ENCODE measurements around the gene ZG16. TPM values are rescaled to one million over a fixed set of nuclear protein-coding genes. Genes with fewer than 3 reads are reported as not detected.

The ZG16 gene
- polyA plus RNA-seq, 1 experiment, result not detected

- CTCF ChIA-PET, result interaction anchor here (1.7 kb wide), 1 partner anchor 12 kb away, joined by 6 read pairs; no protein-coding TSS in a partner anchor
- no peak for TF ChIP-seq CTCF (IDR thresholded peaks at IDR 0.05; ENCODE audit: insufficient read depth, low read depth, low read length)
- POLR2A ChIA-PET, result no interaction called here
- DNase-seq (ENCODE audit: low read depth), result no peak
- Histone ChIP-seq H3K4me3 (ENCODE audit: low read depth, low read length) (no peak overlapping the region), H3K36me3 (ENCODE audit: control insufficient read depth, insufficient read depth, low read length) (no peaks in the 10 kb centered on the region), H3K27me3 (ENCODE audit: control insufficient read depth, insufficient read depth, low read length) (0 out of 2 replicates have a peak, but pooled peaks cover 4% of the 10 kb centered on the region)
Measured at GRCh38 chr16:29742683-29743275, 35.3 kb upstream of the ZG16 start.

GRCh38 chr16:29743475-29743826 lies 34.6 kb upstream of the ZG16 start:
- ChIA-PET POLR2A (no interaction called here), CTCF (interaction anchor here (1.7 kb wide), 1 partner anchor 13 kb away, joined by 6 read pairs; no protein-coding TSS in a partner anchor)
- H3K4me3 ChIP-seq (ENCODE audit: low read depth, low read length), result no peak overlapping the region
- TF ChIP-seq CTCF (IDR thresholded peaks at IDR 0.05; ENCODE audit: insufficient read depth, low read depth, low read length), result no peak
- no peaks in the 10 kb centered on the region for H3K36me3 ChIP-seq (ENCODE audit: control insufficient read depth, insufficient read depth, low read length)
- no peak for DNase-seq (ENCODE audit: low read depth)
- 0 out of 2 replicates have a peak, but pooled peaks cover 4% of the 10 kb centered on the region for H3K27me3 ChIP-seq (ENCODE audit: control insufficient read depth, insufficient read depth, low read length)

- POLR2A ChIA-PET, result no interaction called here
- Histone ChIP-seq H3K36me3 (ENCODE audit: control insufficient read depth, insufficient read depth, low read length) (no peaks in the 10 kb centered on the region), H3K27me3 (ENCODE audit: control insufficient read depth, insufficient read depth, low read length) (0 out of 2 replicates have a peak, but pooled peaks cover 4% of the 10 kb centered on the region), H3K4me3 (ENCODE audit: low read depth, low read length) (no peak overlapping the region)
- CTCF ChIA-PET, result interaction anchor here (1.7 kb wide), 1 partner anchor 13 kb away, joined by 6 read pairs; no protein-coding TSS in a partner anchor
- TF ChIP-seq CTCF (IDR thresholded peaks at IDR 0.05; ENCODE audit: insufficient read depth, low read depth, low read length), result no peak
- DNase-seq (ENCODE audit: low read depth), result no peak
Measured at GRCh38 chr16:29743827-29744531, 34.1 kb upstream of the ZG16 start.

- TF ChIP-seq CTCF (IDR thresholded peaks at IDR 0.05; ENCODE audit: insufficient read depth, low read depth, low read length), result no peak
- H3K36me3 ChIP-seq (ENCODE audit: control insufficient read depth, insufficient read depth, low read length), result no peaks in the 10 kb centered on the region
- DNase-seq (ENCODE audit: low read depth), result no peak
- POLR2A ChIA-PET, result no interaction called here
- H3K27me3 ChIP-seq (ENCODE audit: control insufficient read depth, insufficient read depth, low read length), result 0 out of 2 replicates have a peak, but pooled peaks cover 4% of the 10 kb centered on the region
- CTCF ChIA-PET, result interaction anchor here (1.7 kb wide), 1 partner anchor 14 kb away, joined by 6 read pairs; no protein-coding TSS in a partner anchor
- no peak overlapping the region for H3K4me3 ChIP-seq (ENCODE audit: low read depth, low read length)
Measured at GRCh38 chr16:29744541-29745101, 33.4 kb upstream of the ZG16 start.

- ChIA-PET POLR2A (no interaction called here), CTCF (no interaction called here)
- Histone ChIP-seq H3K27me3 (ENCODE audit: control insufficient read depth, insufficient read depth, low read length) (0 out of 2 replicates have a peak, but pooled peaks cover 4% of the 10 kb centered on the region), H3K36me3 (ENCODE audit: control insufficient read depth, insufficient read depth, low read length) (no peaks in the 10 kb centered on the region), H3K4me3 (ENCODE audit: low read depth, low read length) (no peak overlapping the region)
- no peak for DNase-seq (ENCODE audit: low read depth)
- TF ChIP-seq CTCF (IDR thresholded peaks at IDR 0.05; ENCODE audit: insufficient read depth, low read depth, low read length), result no peak
Measured at GRCh38 chr16:29745121-29745852, 32.8 kb upstream of the ZG16 start.

Measured in BJ (cell line).